ENCODE results near the gene CHCHD2.
"Not testable (repeated sequence)": the region's sequence is repeated elsewhere in the genome, so short reads cannot be mapped to it uniquely, and the experiment has no call there.

The CHCHD2 gene

GRCh38 chr7:56074371-56074791 lies 31.9 kb downstream of the CHCHD2 start:
- H3F3A ChIP-seq (ENCODE audit: insufficient read depth, low read length): no peaks in the 10 kb centered on the region

GRCh38 chr7:56066376-56066775 lies 39.9 kb downstream of the CHCHD2 start:
- H4K20me1 ChIP-seq (ENCODE audit: insufficient read depth, low read length); H3K4me2 ChIP-seq (ENCODE audit: low read depth, low read length); H3K27me3 ChIP-seq (replicated peaks; ENCODE audit: insufficient read depth, low read length); DNase-seq; H2AFZ ChIP-seq (ENCODE audit: low read length); H3K9me2 ChIP-seq (replicated peaks; ENCODE audit: insufficient read depth, low read length); H3K9ac ChIP-seq (ENCODE audit: low read length); H3K79me2 ChIP-seq (ENCODE audit: low read length); H3K4me3 ChIP-seq (ENCODE audit: low read length); H3K9me3 ChIP-seq (replicated peaks; ENCODE audit: insufficient read depth, low read length); H3K27ac ChIP-seq (ENCODE audit: low read length): not testable (repeated sequence)
- Histone ChIP-seq H3F3A (ENCODE audit: insufficient read depth, low read length) (peaks cover 27% of the 10 kb centered on the region), H3K36me3 (replicated peaks; ENCODE audit: insufficient read depth, low read length) (peaks cover 12% of the 10 kb centered on the region; the same call in 1 of the 2 replicates), H3K4me1 (ENCODE audit: low read length) (peaks cover 11% of the 10 kb centered on the region)

More at GRCh38 chr7:56074371-56074791, 31.9 kb downstream of the CHCHD2 start:
- no peaks in the 10 kb centered on the region; the same call in 1 of the 2 replicates for H3K36me3 ChIP-seq (replicated peaks; ENCODE audit: insufficient read depth, low read length)
- H3K4me1 ChIP-seq (ENCODE audit: low read length): no peaks in the 10 kb centered on the region
- H3K9me2 ChIP-seq (replicated peaks; ENCODE audit: insufficient read depth, low read length): no peaks in the 10 kb centered on the region
- no peak overlapping the region for H2AFZ ChIP-seq (ENCODE audit: low read length)
- no peak overlapping the region for H3K9ac ChIP-seq (ENCODE audit: low read length)
- no peaks in the 10 kb centered on the region for H3K27me3 ChIP-seq (replicated peaks; ENCODE audit: insufficient read depth, low read length)
- no peak for TF ChIP-seq EZH2phosphoT487 (IDR thresholded peaks at IDR 0.05; ENCODE audit: low read length)
- TF ChIP-seq CTCF (IDR thresholded peaks at IDR 0.05; ENCODE audit: low read length): peak; percentile 90
- H3K4me3 ChIP-seq (ENCODE audit: low read length): no peak overlapping the region
- H3K79me2 ChIP-seq (ENCODE audit: low read length): no peaks in the 10 kb centered on the region
- DNase-seq: peak; percentile 62
- H3K9me3 ChIP-seq (replicated peaks; ENCODE audit: insufficient read depth, low read length): no peaks in the 10 kb centered on the region
- no peak overlapping the region for H3K27ac ChIP-seq (ENCODE audit: low read length)
- no peak overlapping the region for H3K4me2 ChIP-seq (ENCODE audit: low read depth, low read length)
- H4K20me1 ChIP-seq (ENCODE audit: insufficient read depth, low read length): no peaks in the 10 kb centered on the region

GRCh38 chr7:56063882-56064625 lies 42.2 kb downstream of the CHCHD2 start, which contains the start of gene SUMF2:
TSS of gene SUMF2 (plus strand) at chr7:56064286. CDS start at chr7:56064312, 26 bp downstream.
- Histone ChIP-seq H3K4me3 (ENCODE audit: low read length) (peak within 1 kb of the TSS; percentile 69), H3K9me3 (replicated peaks; ENCODE audit: insufficient read depth, low read length) (no peaks in the 10 kb centered on the region), H3K27me3 (replicated peaks; ENCODE audit: insufficient read depth, low read length) (no peaks in the 10 kb centered on the region), H3K4me1 (ENCODE audit: low read length) (peaks cover 17% of the 10 kb centered on the region), H3K36me3 (replicated peaks; ENCODE audit: insufficient read depth, low read length) (peaks cover 24% of the 10 kb centered on the region), H3K79me2 (ENCODE audit: low read length) (peaks cover 29% of the 10 kb centered on the region), H3K27ac (ENCODE audit: low read length) (peak within 1 kb of the TSS; percentile 72), H3K9me2 (replicated peaks; ENCODE audit: insufficient read depth, low read length) (no peaks in the 10 kb centered on the region), H3K4me2 (ENCODE audit: low read depth, low read length) (peak within 1 kb of the TSS; percentile 92), H3F3A (ENCODE audit: insufficient read depth, low read length) (peaks cover 33% of the 10 kb centered on the region), H4K20me1 (ENCODE audit: insufficient read depth, low read length) (no peaks in the 10 kb centered on the region), H3K9ac (ENCODE audit: low read length) (peak within 1 kb of the TSS; percentile 68), H2AFZ (ENCODE audit: low read length) (peak within 1 kb of the TSS; percentile 42)
- no peak for TF ChIP-seq EZH2 (optimal IDR thresholded peaks at IDR 0.05; ENCODE audit: low read depth, low read length)
- TF ChIP-seq CTCF (IDR thresholded peaks at IDR 0.05; ENCODE audit: low read length): peak; percentile 28
- peak; percentile 92 for DNase-seq

GRCh38 chr7:56063500-56063881 lies 42.8 kb downstream of the CHCHD2 start:
- DNase-seq: no peak
- H3K9ac ChIP-seq (ENCODE audit: low read length): peak overlapping the region; percentile 68; the same call in 1 of the 2 replicates
- H3F3A ChIP-seq (ENCODE audit: insufficient read depth, low read length): peaks cover 33% of the 10 kb centered on the region
- H3K79me2 ChIP-seq (ENCODE audit: low read length): peaks cover 32% of the 10 kb centered on the region
- H3K4me2 ChIP-seq (ENCODE audit: low read depth, low read length): peak overlapping the region; percentile 92
- H3K4me3 ChIP-seq (ENCODE audit: low read length): peak overlapping the region; percentile 69; the same call in 1 of the 2 replicates
- no peak for TF ChIP-seq EZH2phosphoT487 (IDR thresholded peaks at IDR 0.05; ENCODE audit: low read length)
- no peak for TF ChIP-seq EZH2 (optimal IDR thresholded peaks at IDR 0.05; ENCODE audit: low read depth, low read length)
- TF ChIP-seq CTCF (IDR thresholded peaks at IDR 0.05; ENCODE audit: low read length): no peak
- no peaks in the 10 kb centered on the region for H3K9me2 ChIP-seq (replicated peaks; ENCODE audit: insufficient read depth, low read length)
- peak overlapping the region; percentile 72; the same call in 1 of the 2 replicates for H3K27ac ChIP-seq (ENCODE audit: low read length)
- peaks cover 29% of the 10 kb centered on the region for H3K36me3 ChIP-seq (replicated peaks; ENCODE audit: insufficient read depth, low read length)
- no peaks in the 10 kb centered on the region for H4K20me1 ChIP-seq (ENCODE audit: insufficient read depth, low read length)
- peaks cover 17% of the 10 kb centered on the region for H3K4me1 ChIP-seq (ENCODE audit: low read length)
- H3K27me3 ChIP-seq (replicated peaks; ENCODE audit: insufficient read depth, low read length): no peaks in the 10 kb centered on the region
- 0 out of 2 replicates have a peak overlapping the region, but pooled peaks have one; percentile 38 for H2AFZ ChIP-seq (ENCODE audit: low read length)
- no peaks in the 10 kb centered on the region for H3K9me3 ChIP-seq (replicated peaks; ENCODE audit: insufficient read depth, low read length)
